Astrocyte (in vitro differentiated cells and primary cell): ENCODE results near the gene DUSP8. TPM values are rescaled to one million over a fixed set of nuclear protein-coding genes. Genes with fewer than 3 reads are reported as not detected.

ENCODE experiments used
- DNase-seq: peaks from one replicate; pipeline ENCODE4 v3.0.0-alpha.2; 2010; ENCODE audit warnings: low read depth
- FAIRE-seq: peaks from 2 replicates; lab custom pipeline; 2011; peaks lifted over from hg19 to GRCh38; lab: Jason Lieb, UNC
- H2AFZ ChIP-seq: 2 replicates; pipeline ENCODE4 v1.6.0; 2012; ENCODE audit warnings: low read depth, low read length, inconsistent platforms
- H3K27ac ChIP-seq: 2 replicates; pipeline ENCODE4 v1.5.1; 2011; ENCODE audit warnings: low read depth, low read length, inconsistent platforms
- H3K27me3 ChIP-seq: 2 replicates; pipeline ENCODE4 v1.6.0; 2011; ENCODE audit warnings: low read length, inconsistent platforms; ENCODE audit not compliant: insufficient read depth
- H3K36me3 ChIP-seq: 2 replicates; pipeline ENCODE4 v1.5.1; 2011; ENCODE audit warnings: low read length, inconsistent platforms; ENCODE audit not compliant: insufficient read depth
- H3K4me1 ChIP-seq: 2 replicates; pipeline ENCODE4 v1.5.1; 2011; ENCODE audit warnings: low read length, inconsistent platforms; ENCODE audit not compliant: insufficient read depth
- H3K4me2 ChIP-seq: 2 replicates; pipeline ENCODE4 v1.6.0; 2012; ENCODE audit warnings: low read length, inconsistent platforms
- H3K4me3 ChIP-seq: 2 replicates; pipeline ENCODE4 v1.5.1; 2011; ENCODE audit warnings: low read depth, mild to moderate bottlenecking, low read length, inconsistent platforms; ENCODE audit not compliant: insufficient read depth
- H3K79me2 ChIP-seq: 2 replicates; pipeline ENCODE4 v1.6.0; 2012; ENCODE audit warnings: mild to moderate bottlenecking, low read length, inconsistent platforms; ENCODE audit not compliant: insufficient read depth
- H3K9ac ChIP-seq: 2 replicates; pipeline ENCODE4 v1.6.0; 2012; ENCODE audit warnings: mild to moderate bottlenecking, low read length, inconsistent platforms
- H3K9me3 ChIP-seq: 2 replicates; pipeline ENCODE4 v1.5.1; 2012; ENCODE audit warnings: low read depth, mild to moderate bottlenecking, low read length, inconsistent platforms; ENCODE audit not compliant: insufficient read depth
- H4K20me1 ChIP-seq: 2 replicates; pipeline ENCODE4 v1.6.0; 2012; ENCODE audit warnings: low read length, inconsistent platforms; ENCODE audit not compliant: insufficient read depth
- H3K27ac Mint-ChIP-seq: one replicate; pipeline ENCODE4 v1.8.0; 2021; ENCODE audit warnings: mild to moderate bottlenecking, mixed read lengths; ENCODE audit not compliant: unreplicated experiment
- H3K27me3 Mint-ChIP-seq: one replicate; pipeline ENCODE4 v1.8.0; 2021; ENCODE audit warnings: low read depth, mixed read lengths; ENCODE audit not compliant: unreplicated experiment
- H3K36me3 Mint-ChIP-seq: one replicate; pipeline ENCODE4 v1.8.0; 2021; ENCODE audit warnings: low read depth, mixed read lengths; ENCODE audit not compliant: unreplicated experiment
- H3K4me1 Mint-ChIP-seq: one replicate; pipeline ENCODE4 v1.8.0; 2021; ENCODE audit warnings: low read depth, mixed read lengths; ENCODE audit not compliant: unreplicated experiment
- H3K4me3 Mint-ChIP-seq: one replicate; pipeline ENCODE4 v1.8.0; 2021; ENCODE audit warnings: mild to moderate bottlenecking, moderate library complexity, mixed read lengths; ENCODE audit not compliant: unreplicated experiment
- H3K9me3 Mint-ChIP-seq: one replicate; pipeline ENCODE4 v1.8.0; 2021; ENCODE audit warnings: mild to moderate bottlenecking, mixed read lengths; ENCODE audit not compliant: unreplicated experiment
- CTCF ChIP-seq: IDR thresholded peaks from 2 replicates; pipeline ENCODE4 v1.5.1; 2011; ENCODE audit warnings: low read depth, mild to moderate bottlenecking, inconsistent platforms, low read length, moderate library complexity; ENCODE audit not compliant: insufficient read depth
- EZH2 ChIP-seq: IDR thresholded peaks from 2 replicates; pipeline ENCODE4 v1.6.1; 2012; ENCODE audit warnings: mild to moderate bottlenecking, low read length, inconsistent platforms; ENCODE audit not compliant: insufficient read depth
- total RNA-seq: library from RNA; stranded (reverse); gene quantifications from 2 replicates; pipeline ENCODE4 v1.2.1, GENCODE V29; 2021

Gene DUSP8
- total RNA-seq, 1 donor from 2014 or later = 14.8 TPM

GRCh38 chr11:1573077-1573902, 1.2 kb upstream of the DUSP8 start:
- Histone ChIP-seq H4K20me1 (peaks cover 42% of the 10 kb centered on the region), H3K4me1 (no peaks in the 10 kb centered on the region), H3K27me3 (peaks cover 14% of the 10 kb centered on the region), H3K4me3 (peak overlapping the region; percentile 37), H3K79me2 (peaks cover 31% of the 10 kb centered on the region), H3K9ac (peak overlapping the region; percentile 78), H2AFZ (no peak overlapping the region), H3K36me3 (no peaks in the 10 kb centered on the region), H3K4me2 (peak overlapping the region; percentile 81), H3K27ac (no peak overlapping the region), H3K9me3 (no peaks in the 10 kb centered on the region)
- FAIRE-seq (no peak), DNase-seq (no peak)
- H3K4me1 Mint-ChIP-seq = peaks cover 5% of the 10 kb centered on the region
- TF ChIP-seq CTCF (no peak), EZH2 (no peak)
- H3K9me3 Mint-ChIP-seq = peaks cover 3% of the 10 kb centered on the region
- no peak overlapping the region for H3K27ac Mint-ChIP-seq
- peaks cover 18% of the 10 kb centered on the region for H3K27me3 Mint-ChIP-seq
- H3K36me3 Mint-ChIP-seq = peaks cover 6% of the 10 kb centered on the region
- H3K4me3 Mint-ChIP-seq = peak overlapping the region; percentile 70

GRCh38 chr11:1571760-1572196, 293 bp downstream of the DUSP8 start:
- Mint-ChIP-seq H3K9me3 (no peaks in the 10 kb centered on the region), H3K4me1 (peaks cover 5% of the 10 kb centered on the region), H3K27ac (no peak overlapping the region), H3K36me3 (peaks cover 3% of the 10 kb centered on the region), H3K27me3 (peaks cover 16% of the 10 kb centered on the region), H3K4me3 (no peak overlapping the region)
- Histone ChIP-seq H3K36me3 (no peaks in the 10 kb centered on the region), H4K20me1 (peaks cover 58% of the 10 kb centered on the region), H2AFZ (no peak overlapping the region), H3K4me2 (peak overlapping the region; percentile 89), H3K4me1 (no peaks in the 10 kb centered on the region), H3K27ac (no peak overlapping the region), H3K9me3 (no peaks in the 10 kb centered on the region), H3K9ac (peak overlapping the region; percentile 87), H3K79me2 (peaks cover 46% of the 10 kb centered on the region), H3K27me3 (peaks cover 14% of the 10 kb centered on the region), H3K4me3 (peak overlapping the region; percentile 61)
- TF ChIP-seq CTCF (no peak), EZH2 (no peak)
- DNase-seq (no peak), FAIRE-seq (no peak)
